HepG2 (cell line): ENCODE measurements around the gene MMS19. TPM values are rescaled to one million over a fixed set of nuclear protein-coding genes. Genes with fewer than 3 reads are reported as not detected.

ENCODE experiments used
- ARID5B ChIP-seq: IDR thresholded peaks from 2 replicates; pipeline ENCODE4 v1.4.0; 2020; ENCODE audit warnings: mild to moderate bottlenecking, missing genetic modification reagents
- ATRX ChIP-seq: sonication (generic); formaldehyde crosslinking; IDR thresholded peaks from 2 replicates; pipeline ENCODE4 v1.4.0; 2020; ENCODE audit warnings: missing genetic modification reagents, borderline replicate concordance
- BHLHE40 ChIP-seq: IDR thresholded peaks from 2 replicates; pipeline ENCODE4 v1.6.1; 2011; ENCODE audit warnings: low read length, improper control_type of control experiment
- CHD4 ChIP-seq: fragments of 200-600 bp; sonication (generic); IDR thresholded peaks from 2 replicates; pipeline ENCODE4 v1.7.0; 2017; ENCODE audit warnings: mild to moderate bottlenecking, low read length, borderline replicate concordance
- ERF ChIP-seq: IDR thresholded peaks from 2 replicates; pipeline ENCODE4 v1.6.1; 2018; ENCODE audit warnings: missing biosample characterization, missing genetic modification reagents
- EZH2 ChIP-seq: conservative IDR thresholded peaks from 2 replicates; pipeline ENCODE4 v1.6.1; 2012; ENCODE audit warnings: mild to moderate bottlenecking, low read depth, low read length, moderate library complexity
- HMGXB4 ChIP-seq, 2 experiments: sonication (generic) in 1 of 2; formaldehyde crosslinking in 1 of 2; IDR thresholded peaks; 2 replicates each; pipeline versions ENCODE4 v1.4.0 to v1.6.1; 2018 to 2020; ENCODE audit warnings: missing genetic modification reagents in 2 of 2, borderline replicate concordance in 1 of 2, low read depth in 1 of 2, mild to moderate bottlenecking in 1 of 2, missing biosample characterization in 1 of 2
- KMT2B ChIP-seq: IDR thresholded peaks from 2 replicates; pipeline ENCODE4 v1.6.1; 2016; ENCODE audit warnings: missing genetic modification reagents, missing compliant biosample characterization
- MLX ChIP-seq: IDR thresholded peaks from 2 replicates; pipeline ENCODE4 v1.6.1; 2016
- NRL ChIP-seq: sonication (generic); formaldehyde crosslinking; IDR thresholded peaks from 2 replicates; pipeline ENCODE4 v1.5.0; 2020; ENCODE audit warnings: missing genetic modification reagents, mild to moderate bottlenecking, moderate library complexity, borderline replicate concordance
- REPIN1 ChIP-seq: sonication (generic); formaldehyde crosslinking; IDR thresholded peaks from 2 replicates; pipeline ENCODE4 v1.8.0; 2022; ENCODE audit warnings: missing genetic modification reagents, low read depth, mild to moderate bottlenecking, borderline replicate concordance
- SNAPC2 ChIP-seq: sonication (generic); formaldehyde crosslinking; IDR thresholded peaks from 2 replicates; pipeline ENCODE4 v1.8.1; 2022; ENCODE audit warnings: mild to moderate bottlenecking, missing genetic modification reagents
- TCF7 ChIP-seq: sonication (generic); IDR thresholded peaks from 2 replicates; pipeline ENCODE4 v1.6.1; 2016; ENCODE audit warnings: antibody characterized with exemption, low read depth
- ZBTB25 ChIP-seq: IDR thresholded peaks from 2 replicates; pipeline ENCODE4 v1.6.1; 2018; ENCODE audit warnings: missing genetic modification reagents
- ZFP1 ChIP-seq: IDR thresholded peaks from 2 replicates; pipeline ENCODE4 v1.6.1; 2016
- ZMYM4 ChIP-seq: sonication (generic); formaldehyde crosslinking; IDR thresholded peaks from 2 replicates; pipeline ENCODE4 v1.8.1; 2023; ENCODE audit warnings: mild to moderate bottlenecking, missing genetic modification reagents
- ZNF317 ChIP-seq: sonication (generic); formaldehyde crosslinking; IDR thresholded peaks from 2 replicates; pipeline ENCODE4 v1.5.0; 2020; ENCODE audit warnings: mild to moderate bottlenecking, missing genetic modification reagents
- ZNF34 ChIP-seq: sonication (generic); formaldehyde crosslinking; IDR thresholded peaks from 2 replicates; pipeline ENCODE4 v1.4.0; 2020; ENCODE audit warnings: mild to moderate bottlenecking, missing genetic modification reagents, borderline replicate concordance
- ZNF557 ChIP-seq: sonication (generic); formaldehyde crosslinking; IDR thresholded peaks from 2 replicates; pipeline ENCODE4 v1.4.0; 2020; ENCODE audit warnings: missing genetic modification reagents
- ZNF597 ChIP-seq: sonication (generic); formaldehyde crosslinking; IDR thresholded peaks from 2 replicates; pipeline ENCODE4 v1.5.0; 2020; ENCODE audit warnings: missing genetic modification reagents
- ZNF7 ChIP-seq: IDR thresholded peaks from 2 replicates; pipeline ENCODE4 v1.6.1; 2016; ENCODE audit warnings: missing biosample characterization, missing genetic modification reagents
- polyA plus RNA-seq, 8 experiments: library from polyadenylated mRNA; depleted of rRNA in 3 of 8; stranded (reverse) in 7 of 8; unstranded in 1 of 8; fragments of >200 nt; fragmentation: Illumina TruSeq in 4 of 8; extraction: Trizol in 4 of 8; gene quantifications; 2 replicates each; pipeline versions ENCODE4 v1.2.1 to v1.2.3, GENCODE V29; 2011 to 2016; ENCODE audit warnings: low read depth in 4 of 8, missing spikeins in 1 of 8, mixed read lengths in 1 of 8; ENCODE audit not compliant: insufficient read depth in 1 of 8
- total RNA-seq, 5 experiments: library from RNA; depleted of rRNA; stranded (reverse); fragments of >200 nt; fragmentation: Illumina TruSeq; extraction: Trizol; gene quantifications; 2 replicates each; pipeline ENCODE4 v1.2.3, GENCODE V29; 2016; ENCODE audit warnings: low read depth in 1 of 5

Gene MMS19
- total and polyA plus RNA-seq, 2 of the 13 experiments (the other 11 are each of a cell fraction or from before 2014, with no cell fraction given): 76.4 to 107 TPM

GRCh38 chr10:97445722-97446639, 52.2 kb downstream of the MMS19 start, which contains the start of the genes EXOSC1 and ZDHHC16 (continued):
- TF ChIP-seq ERF (CRISPR knock-in tag) (no peak), NRL (CRISPR knock-in tag) (no peak; the same call in none of the 2 replicates), CHD4 (no peak), HMGXB4 (CRISPR knock-in tag; IDR thresholded peaks at IDR 0.05; ENCODE audit: borderline replicate concordance in 1 of 2, low read depth in 1 of 2) (peak in 1 of 2 experiments; percentile 62; a peak in 3 of 4 replicates), MLX (CRISPR knock-in tag) (peak; percentile 64; the same call in 1 of the 2 replicates), SNAPC2 (CRISPR knock-in tag) (0 out of 2 replicates have a peak, but pooled peaks have one; percentile 46), KMT2B (CRISPR knock-in tag) (peak; percentile 69; the same call in 1 of the 2 replicates), EZH2 (no peak), REPIN1 (CRISPR knock-in tag) (0 out of 2 replicates have a peak, but pooled peaks have one; percentile 27), ZFP1 (peak; percentile 85), TCF7 (no peak), ARID5B (CRISPR knock-in tag) (peak; percentile 36), ZNF7 (no peak), ATRX (CRISPR knock-in tag) (no peak), ZNF34 (CRISPR knock-in tag) (0 out of 2 replicates have a peak, but pooled peaks have one; percentile 10), ZMYM4 (CRISPR knock-in tag) (peak; percentile 40; the same call in 1 of the 2 replicates), ZBTB25 (CRISPR knock-in tag) (peak; percentile 46; the same call in 1 of the 2 replicates), BHLHE40 (no peak), ZNF317 (CRISPR knock-in tag) (peak; percentile 33; the same call in 1 of the 2 replicates), ZNF557 (CRISPR knock-in tag) (no peak), ZNF597 (CRISPR knock-in tag) (no peak)
